ENCODE data around the gene FAF1.

DNA sequence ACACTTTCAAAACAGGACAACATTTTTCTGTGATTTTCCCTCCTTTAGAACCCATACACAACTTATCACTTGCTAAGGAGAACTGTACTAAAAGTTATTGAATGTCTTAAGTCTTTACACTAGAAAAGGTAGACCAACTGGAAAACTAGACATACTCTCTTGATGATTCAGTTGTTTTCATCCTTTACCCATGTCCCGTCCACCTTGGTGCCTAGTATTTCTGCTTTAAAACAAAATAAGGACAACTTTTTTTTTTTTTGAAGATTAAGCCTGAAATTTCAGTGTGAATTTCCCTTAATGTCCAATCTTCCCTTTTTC, 14.5 kb upstream of the FAF1 start:
- TF ChIP-seq, protein P1, sequence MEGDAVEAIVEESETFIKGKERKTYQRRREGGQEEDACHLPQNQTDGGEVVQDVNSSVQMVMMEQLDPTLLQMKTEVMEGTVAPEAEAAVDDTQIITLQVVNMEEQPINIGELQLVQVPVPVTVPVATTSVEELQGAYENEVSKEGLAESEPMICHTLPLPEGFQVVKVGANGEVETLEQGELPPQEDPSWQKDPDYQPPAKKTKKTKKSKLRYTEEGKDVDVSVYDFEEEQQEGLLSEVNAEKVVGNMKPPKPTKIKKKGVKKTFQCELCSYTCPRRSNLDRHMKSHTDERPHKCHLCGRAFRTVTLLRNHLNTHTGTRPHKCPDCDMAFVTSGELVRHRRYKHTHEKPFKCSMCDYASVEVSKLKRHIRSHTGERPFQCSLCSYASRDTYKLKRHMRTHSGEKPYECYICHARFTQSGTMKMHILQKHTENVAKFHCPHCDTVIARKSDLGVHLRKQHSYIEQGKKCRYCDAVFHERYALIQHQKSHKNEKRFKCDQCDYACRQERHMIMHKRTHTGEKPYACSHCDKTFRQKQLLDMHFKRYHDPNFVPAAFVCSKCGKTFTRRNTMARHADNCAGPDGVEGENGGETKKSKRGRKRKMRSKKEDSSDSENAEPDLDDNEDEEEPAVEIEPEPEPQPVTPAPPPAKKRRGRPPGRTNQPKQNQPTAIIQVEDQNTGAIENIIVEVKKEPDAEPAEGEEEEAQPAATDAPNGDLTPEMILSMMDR (IDR thresholded peaks at IDR 0.05; ENCODE audit: low read depth, low read length, poor library complexity, severe bottlenecking), result no peak
- no peak for TF ChIP-seq EZH2phosphoT487 (IDR thresholded peaks at IDR 0.05; ENCODE audit: borderline replicate concordance, low read length)

Data from DOHH2 (cell line).